K562 (cell line): ENCODE measurements around the gene SYNJ2. TPM values are rescaled to one million over a fixed set of nuclear protein-coding genes. Genes with fewer than 3 reads are reported as not detected.
A peak's percentile ranks its signal among the peaks of the same experiment; 100 is the strongest.

Source experiments
- ATAC-seq: fragments of 200-7000 bp; cut with Tn5 transposase; 3 replicates; pipeline ENCODE4 v1.9.1; 2020; ENCODE audit warnings: moderate library complexity
- BruUV-seq: library from RNA; stranded (reverse); fragments of 400-500 nt; replicated peaks from 2 replicates; lab custom pipeline; 2021; lab: Mats Ljungman, UMichigan
- CTCF ChIA-PET: fragments of 300-600 bp; formaldehyde crosslinking; extraction: SDS; loops from one replicate; lab custom pipeline; 2021; ENCODE audit warnings: low intra/inter-chr PET ratio; lab: Yijun Ruan, JAX
- POLR2A ChIA-PET: fragments of 300-600, 350-650 bp; sonication (Branson Sonifier 250); formaldehyde crosslinking; extraction: SDS; loops from one replicate; lab custom pipeline; 2021; ENCODE audit warnings: antibody characterized with exemption, inconsistent platforms; lab: Yijun Ruan, JAX
- DNase-seq, 4 experiments: peaks; one replicate each; pipeline versions ENCODE4 v3.0.0 to v3.0.0-alpha.2; 2011 to 2018; ENCODE audit warnings: low spot score in 3 of 4, mixed read lengths in 3 of 4; ENCODE audit errors: extremely low read depth in 1 of 4
- FAIRE-seq: peaks from 2 replicates; lab custom pipeline; 2011; peaks lifted over from hg19 to GRCh38; lab: Jason Lieb, UNC
- H2AFZ ChIP-seq: 2 replicates; pipeline ENCODE4 v1.6.0; 2011; ENCODE audit warnings: low read depth, low read length, control low read depth, inconsistent platforms
- H3K27ac ChIP-seq: fragments of 200-600 bp; 3 replicates; pipeline ENCODE4 v1.8.0; 2011; ENCODE audit warnings: low read depth, mild to moderate bottlenecking, control low read depth, inconsistent platforms, low read length, moderate library complexity, mixed read lengths; ENCODE audit errors: extremely low read depth
- H3K27me3 ChIP-seq, 2 experiments: fragments of 300-600 bp in 1 of 2; 2 replicates in 1 of 2; 3 replicates in 1 of 2; pipeline versions ENCODE4 v1.6.0 to v1.8.0; 2011; ENCODE audit warnings: inconsistent platforms in 2 of 2, low read length in 2 of 2, mild to moderate bottlenecking in 1 of 2, mixed read lengths in 1 of 2, moderate library complexity in 1 of 2; ENCODE audit not compliant: control insufficient read depth in 2 of 2, insufficient read depth in 2 of 2
- H3K36me3 ChIP-seq: fragments of 300-600 bp; 3 replicates; pipeline ENCODE4 v1.8.0; 2011; ENCODE audit warnings: mild to moderate bottlenecking, low read length, inconsistent platforms; ENCODE audit not compliant: control insufficient read depth, insufficient read depth
- H3K4me1 ChIP-seq, 2 experiments: fragments of 200-600 bp in 1 of 2; replicated peaks in 1 of 2; 2 replicates in 1 of 2; 3 replicates in 1 of 2; pipeline versions ENCODE4 v1.5.1 to v1.8.0; 2011; ENCODE audit warnings: inconsistent platforms in 2 of 2, low read length in 2 of 2, mild to moderate bottlenecking in 1 of 2, mixed read lengths in 1 of 2, moderate library complexity in 1 of 2; ENCODE audit not compliant: control insufficient read depth in 2 of 2, insufficient read depth in 2 of 2
- H3K4me2 ChIP-seq: 2 replicates; pipeline ENCODE4 v1.6.1; 2011; ENCODE audit warnings: low read length, control low read depth, inconsistent platforms, mixed read lengths; ENCODE audit not compliant: insufficient read depth
- H3K4me3 ChIP-seq: fragments of 200-600 bp; sonication (generic), shearing (Covaris generic); 2 replicates; pipeline ENCODE4 v1.5.1; 2016; ENCODE audit warnings: control low read depth, inconsistent platforms
- H3K79me2 ChIP-seq: fragments of 200-600 bp; 3 replicates; pipeline ENCODE4 v1.8.0; 2011; ENCODE audit warnings: low read length, inconsistent platforms; ENCODE audit not compliant: control insufficient read depth, insufficient read depth
- H3K9ac ChIP-seq, 2 experiments: 2 replicates each; pipeline versions ENCODE4 v1.6.0 to v1.6.1; 2011; ENCODE audit warnings: low read depth in 2 of 2, low read length in 2 of 2, control low read depth in 1 of 2, inconsistent platforms in 1 of 2, mild to moderate bottlenecking in 1 of 2, mixed read lengths in 1 of 2; ENCODE audit not compliant: insufficient read depth in 1 of 2
- H3K9me1 ChIP-seq: one replicate; pipeline ENCODE4 v1.6.0; 2011; ENCODE audit warnings: inconsistent platforms, mild to moderate bottlenecking, low read length, moderate library complexity; ENCODE audit not compliant: control insufficient read depth, insufficient read depth
- H3K9me3 ChIP-seq: replicated peaks from 2 replicates; pipeline ENCODE4 v1.5.1; 2011; ENCODE audit warnings: low read depth, low read length, inconsistent platforms; ENCODE audit not compliant: control insufficient read depth, insufficient read depth
- H4K20me1 ChIP-seq: replicated peaks from 2 replicates; pipeline ENCODE4 v1.6.1; 2011; ENCODE audit warnings: low read length, inconsistent platforms, mixed read lengths; ENCODE audit not compliant: control insufficient read depth, insufficient read depth
- POLR2G ChIP-seq: fragments of 200-400 bp; formaldehyde crosslinking; IDR thresholded peaks from 2 replicates; pipeline ENCODE4 v1.6.1; 2017; ENCODE audit warnings: low read depth, mild to moderate bottlenecking, antibody characterized with exemption, low read length, moderate library complexity
- RBM22 ChIP-seq: fragments of 200-400 bp; formaldehyde crosslinking; IDR thresholded peaks from 2 replicates; pipeline ENCODE4 v1.6.1; 2018; ENCODE audit warnings: low read length, low read depth; ENCODE audit not compliant: poor library complexity, severe bottlenecking
- ZBTB49 ChIP-seq: sonication (generic); formaldehyde crosslinking; IDR thresholded peaks from 2 replicates; pipeline ENCODE4 v1.8.0; 2022; ENCODE audit warnings: missing genetic modification reagents, mild to moderate bottlenecking, borderline replicate concordance
- WGBS: fragments of 100-300 bp; shearing (Covaris generic); methylation state at CpG from one replicate; pipeline ENCODE4 v1.1.6; 2016; ENCODE audit warnings: low coverage, mixed read lengths; ENCODE audit not compliant: insufficient coverage; ENCODE audit errors: missing lambda C conversion rate; 5-methylcytosine and 5-hydroxymethylcytosine counted together
- in situ Hi-C: fragments of 300-500 bp; cut with MboI; formaldehyde crosslinking; loops from 4 replicates; pipeline ENCODE4 v1.15.0; 2018; ENCODE audit warnings: inconsistent platforms, mixed read lengths
- intact Hi-C: fragments of 100-400 bp; cut with micrococcal nuclease; formaldehyde crosslinking; loops from 2 replicates; pipeline ENCODE4 v1.14.2; 2022
- polyA plus RNA-seq, 8 experiments: library from polyadenylated mRNA; depleted of rRNA in 4 of 8; stranded (reverse) in 5 of 8; unstranded in 3 of 8; fragments of >200 nt; fragmentation: Nextera tagmentation in 2 of 8; fragmentation: Illumina TruSeq in 1 of 8; extraction: Ambion mirVana in 2 of 8; extraction: Trizol in 1 of 8; gene quantifications; 2 replicates each; pipeline versions ENCODE4 v1.2.1 to v1.2.3, GENCODE V29; 2011 to 2014; ENCODE audit warnings: inconsistent platforms in 1 of 8, missing spikeins in 1 of 8
- total RNA-seq, 7 experiments: library from RNA; depleted of rRNA in 6 of 7; stranded (reverse); fragments of >200 nt in 6 of 7; fragmentation: Illumina TruSeq in 2 of 7; extraction: Trizol in 2 of 7; gene quantifications; 2 replicates each; pipeline versions ENCODE4 v1.2.1 to v1.2.3, GENCODE V29; 2011 to 2021; ENCODE audit warnings: low replicate concordance in 1 of 7

Gene SYNJ2
- total and polyA plus RNA-seq, 9 of the 15 experiments (the other 6 are each of a cell fraction or from before 2014, with no cell fraction given), result 3.0 to 27.7 (median 17.8) TPM

- CTCF ChIA-PET, result no interaction called here
- in situ Hi-C loops, result no loop called here
- FAIRE-seq, result no peak
Observed at GRCh38 chr6:157942351-157942750, 39.3 kb upstream of the SYNJ2 start.

More at GRCh38 chr6:157942351-157942750, 39.3 kb upstream of the SYNJ2 start:
- H3K27me3 ChIP-seq, result no peaks in the 10 kb centered on the region
- no TSS peak for BruUV-seq
- no peak overlapping the region for H3K4me3 ChIP-seq
- TF ChIP-seq ZBTB49 (CRISPR knock-in tag), result no peak
- peak; percentile 94 for TF ChIP-seq RBM22
- peak; percentile 52 for TF ChIP-seq POLR2G
- H4K20me1 ChIP-seq, result no peaks in the 10 kb centered on the region
- no peak overlapping the region for H3K27ac ChIP-seq
- no peaks in the 10 kb centered on the region for H3K79me2 ChIP-seq
- no peak for ATAC-seq
- WGBS, result 94% methylated on average over 14 of the region's 14 CpGs
- intact Hi-C loops, result loop anchor here (10.0 kb wide), 1 partner anchor 628 kb away; no protein-coding TSS in a partner anchor
- H3K9me3 ChIP-seq, result no peaks in the 10 kb centered on the region
- POLR2A ChIA-PET, result interaction anchor here (1.1 to 1.2 kb wide), 2 partner anchors 12 to 16 kb away, joined by 3 to 4 read pairs; no protein-coding TSS in a partner anchor
- H3K9me1 ChIP-seq, result no peaks in the 10 kb centered on the region
- peaks cover 0 to 6% of the 10 kb centered on the region in 2 experiments; a peak in 3 of 5 replicates for H3K4me1 ChIP-seq
- H3K4me2 ChIP-seq, result no peak overlapping the region
- DNase-seq, result no peak
- no peak overlapping the region for H2AFZ ChIP-seq
- no peak overlapping the region; a peak in 1 of 4 replicates for H3K9ac ChIP-seq
- peaks cover 87% of the 10 kb centered on the region for H3K36me3 ChIP-seq
